Stimulated activated CD8-positive, alpha-beta memory T cell treated with anti-CD3 and anti-CD28 coated beads, Interleukin-12 subunit alpha, Interleukin-12 subunit beta, amount 100 ng/mL, for 4 hours (primary cell): Measurements from ENCODE around the gene PCDHA11.
"Not testable (repeated sequence)": the region's sequence is repeated elsewhere in the genome, so short reads cannot be mapped to it uniquely, and the experiment has no call there.

Experiments used
- DNase-seq: peaks from one replicate; pipeline ENCODE4 v3.0.0-alpha.2; 2020; ENCODE audit warnings: low read depth

The PCDHA11 gene

GRCh38 chr5:140849831-140850634, 18.7 kb upstream of the PCDHA11 start:
- DNase-seq, result not testable (repeated sequence)

- no peak for DNase-seq
These were observed 12.7 kb upstream of the PCDHA11 start, which contains the start of gene PCDHA10 for GRCh38 chr5:140855772-140856674. Gene PCDHA10, plus strand, starts transcription at chr5:140855897. Its CDS starts 152 bp downstream, at chr5:140856049.

GRCh38 chr5:140857177-140857986, 11.4 kb upstream of the PCDHA11 start:
- DNase-seq, result no peak

GRCh38 chr5:140857987-140858240, 10.8 kb upstream of the PCDHA11 start:
- no peak for DNase-seq

GRCh38 chr5:140862441-140863295, 6.1 kb upstream of the PCDHA11 start:
- DNase-seq, result no peak

GRCh38 chr5:140869555-140869886, 764 bp downstream of the PCDHA11 start:
- DNase-seq, result no peak

- DNase-seq, result no peak
These were observed 1.8 kb downstream of the PCDHA11 start for GRCh38 chr5:140870221-140871201.

GRCh38 chr5:140875085-140876065, 6.6 kb downstream of the PCDHA11 start, which contains the start of gene PCDHA12:
Gene PCDHA12, plus strand, starts transcription at chr5:140875308. Its CDS starts 165 bp downstream, at chr5:140875473.
- no peak for DNase-seq

GRCh38 chr5:140876541-140877261, 7.9 kb downstream of the PCDHA11 start:
- DNase-seq, result not testable (repeated sequence)

- no peak for DNase-seq
These were observed 8.5 kb downstream of the PCDHA11 start for GRCh38 chr5:140877262-140877581.

- DNase-seq, result no peak
These were observed 13.3 kb downstream of the PCDHA11 start, which contains the start of gene PCDHA13 for GRCh38 chr5:140881889-140882590. Gene PCDHA13, plus strand, starts transcription at chr5:140882124. Its CDS starts 145 bp downstream, at chr5:140882269.

- DNase-seq, result no peak
These were observed 13.8 kb downstream of the PCDHA11 start for GRCh38 chr5:140882591-140882899.

GRCh38 chr5:140883373-140883772, 14.6 kb downstream of the PCDHA11 start:
- no peak for DNase-seq

- no peak for DNase-seq
These were observed 15.4 kb downstream of the PCDHA11 start for GRCh38 chr5:140883927-140884697.

- no peak for DNase-seq
These were observed 47.6 kb downstream of the PCDHA11 start for GRCh38 chr5:140916325-140916724.
